Measurements from ENCODE around the gene ZNRF3. TPM values are rescaled to one million over a fixed set of nuclear protein-coding genes. Genes with fewer than 3 reads are reported as not detected.
A peak's percentile ranks its signal among the peaks of the same experiment; 100 is the strongest.

Gene ZNRF3
- total RNA-seq, 2 donors from 2014 or later, result 7.8 to 8.6 TPM

GRCh38 chr22:28873183-28873963, 10.0 kb upstream of the ZNRF3 start:
- ATAC-seq, result no peak
- Histone ChIP-seq H3K27ac (no peak overlapping the region), H3K27me3 (no peaks in the 10 kb centered on the region), H3K9me3 (no peaks in the 10 kb centered on the region), H3K4me3 (no peak overlapping the region), H3K36me3 (replicated peaks in 1 of 2; ENCODE audit: insufficient read depth in 1 of 2, low read depth in 2 of 2) (no peaks in the 10 kb centered on the region), H3K4me1 (no peaks in the 10 kb centered on the region)
- DNase-seq, result no peak
- whole genome bisulfite sequencing, 2 donors, result 87 to 100% methylated on average over 3 of the region's 3 CpGs
- no peak for TF ChIP-seq POLR2A (IDR thresholded peaks at IDR 0.05)
- no peak for TF ChIP-seq CTCF (IDR thresholded peaks at IDR 0.05)
- intact Hi-C loops (cut with DNase I), result no loop called here

GRCh38 chr22:28874061-28874460, 9.3 kb upstream of the ZNRF3 start:
- intact Hi-C loops (cut with DNase I), result no loop called here
- Histone ChIP-seq H3K27me3 (no peaks in the 10 kb centered on the region), H3K4me1 (no peaks in the 10 kb centered on the region), H3K36me3 (replicated peaks in 1 of 2; ENCODE audit: insufficient read depth in 1 of 2, low read depth in 2 of 2) (no peaks in the 10 kb centered on the region), H3K9me3 (no peaks in the 10 kb centered on the region), H3K27ac (no peak overlapping the region), H3K4me3 (no peak overlapping the region)
- DNase-seq (no peak), ATAC-seq (no peak)
- no peak for TF ChIP-seq POLR2A (IDR thresholded peaks at IDR 0.05)
- TF ChIP-seq CTCF (IDR thresholded peaks at IDR 0.05), result no peak
- 85 to 86% methylated on average over 3 of the region's 3 CpGs for WGBS, 2 donors

- Histone ChIP-seq H3K27ac (no peak overlapping the region), H3K27me3 (no peaks in the 10 kb centered on the region), H3K4me1 (no peaks in the 10 kb centered on the region), H3K9me3 (no peaks in the 10 kb centered on the region), H3K4me3 (no peak overlapping the region), H3K36me3 (replicated peaks in 1 of 2; ENCODE audit: insufficient read depth in 1 of 2, low read depth in 2 of 2) (no peaks in the 10 kb centered on the region)
- no peak for ATAC-seq
- no peak for TF ChIP-seq POLR2A (IDR thresholded peaks at IDR 0.05)
- TF ChIP-seq CTCF (IDR thresholded peaks at IDR 0.05), result no peak
- WGBS, 2 donors, result 96 to 98% methylated on average over 2 of the region's 2 CpGs
- DNase-seq, result no peak
- intact Hi-C loops (cut with DNase I), result no loop called here
Measured at GRCh38 chr22:28874811-28875320, 8.5 kb upstream of the ZNRF3 start.

- Histone ChIP-seq H3K27ac (peak overlapping the region in 2 of 4 donors; percentile 59 to 61), H3K36me3 (replicated peaks in 1 of 2; ENCODE audit: insufficient read depth in 1 of 2, low read depth in 2 of 2) (no peaks in the 10 kb centered on the region), H3K9me3 (no peaks in the 10 kb centered on the region), H3K4me3 (peak overlapping the region in 1 of 2 donors; percentile 34), H3K27me3 (no peaks in the 10 kb centered on the region), H3K4me1 (peaks cover 40% of the 10 kb centered on the region)
- 3 to 5% methylated on average over 5 of the region's 5 CpGs for WGBS, 2 donors
- TF ChIP-seq CTCF (IDR thresholded peaks at IDR 0.05) (no peak), POLR2A (IDR thresholded peaks at IDR 0.05) (no peak)
- DNase-seq (no peak), ATAC-seq (no peak)
- intact Hi-C loops (cut with DNase I), result no loop called here
Measured at GRCh38 chr22:28882545-28882877, 861 bp upstream of the ZNRF3 start.

GRCh38 chr22:28883657-28883916, 215 bp downstream of the ZNRF3 start:
- Histone ChIP-seq H3K9me3 (no peaks in the 10 kb centered on the region), H3K36me3 (replicated peaks in 1 of 2; ENCODE audit: insufficient read depth in 1 of 2, low read depth in 2 of 2) (no peaks in the 10 kb centered on the region), H3K4me1 (peaks cover 41% of the 10 kb centered on the region), H3K4me3 (peak overlapping the region in 1 of 2 donors; percentile 17), H3K27me3 (no peaks in the 10 kb centered on the region), H3K27ac (peak overlapping the region; percentile 58 to 79 (median 66))
- ATAC-seq (peak; percentile 41), DNase-seq (no peak)
- TF ChIP-seq CTCF (IDR thresholded peaks at IDR 0.05) (no peak), POLR2A (IDR thresholded peaks at IDR 0.05) (no peak)
- WGBS, 2 donors, result 0% methylated on average over 15 of the region's 48 CpGs; no CpG with 5 or more reads in 1 of the 2 donors
- intact Hi-C loops (cut with DNase I), result no loop called here

Measured in body of pancreas (tissue), 4 donors.